CD1c-positive myeloid dendritic cell (primary cell): ENCODE measurements around the gene HOXA2.
A peak's percentile ranks its signal among the peaks of the same experiment; 100 is the strongest.

Experiments
- DNase-seq: peaks from one replicate; pipeline ENCODE4 v3.0.0-alpha.2; 2016; ENCODE audit errors: extremely low spot score

HOXA2 gene

DNA sequence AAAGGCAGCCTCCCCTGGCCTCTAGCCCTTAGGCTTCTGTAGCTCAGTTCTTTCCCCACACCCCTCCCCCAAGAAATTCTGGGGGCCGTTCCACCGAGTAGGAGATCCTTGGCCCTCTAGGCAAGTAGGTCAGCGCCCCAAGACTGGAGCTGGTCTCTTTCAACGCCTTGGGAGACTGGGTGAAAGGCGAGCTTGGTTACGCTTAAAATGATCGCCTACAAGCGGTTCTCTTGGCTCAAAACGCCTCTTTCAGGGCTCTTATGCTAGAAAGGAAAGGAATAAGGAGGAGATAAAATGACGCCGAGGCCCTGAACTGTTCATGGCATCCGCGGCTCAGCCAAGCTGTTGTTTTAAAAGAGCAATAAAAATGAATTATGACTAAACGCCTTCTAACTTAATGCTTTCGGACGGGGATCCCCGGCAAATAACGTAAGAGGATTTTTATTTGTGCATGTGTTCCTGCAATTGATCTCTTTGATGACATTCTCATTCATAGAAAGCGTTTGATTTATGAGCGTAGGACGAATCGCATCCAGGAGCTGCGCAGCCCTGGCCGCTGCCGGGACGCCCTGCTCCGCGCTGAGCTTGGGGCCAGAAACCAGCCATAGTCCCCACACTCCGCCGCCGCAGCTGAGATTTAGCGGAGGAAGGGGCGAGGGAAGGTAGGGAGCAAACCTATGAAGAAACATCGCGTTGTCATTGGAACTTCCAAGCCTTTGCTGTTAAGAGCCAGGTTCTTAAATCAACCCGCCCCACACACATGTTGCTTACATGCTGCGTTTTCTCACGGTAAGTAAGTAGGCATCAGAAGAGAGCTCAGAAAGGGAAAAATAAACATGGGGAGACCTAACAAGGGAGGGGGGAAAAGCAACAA, 3.7 kb downstream of the HOXA2 start:
- no peak for DNase-seq

DNA sequence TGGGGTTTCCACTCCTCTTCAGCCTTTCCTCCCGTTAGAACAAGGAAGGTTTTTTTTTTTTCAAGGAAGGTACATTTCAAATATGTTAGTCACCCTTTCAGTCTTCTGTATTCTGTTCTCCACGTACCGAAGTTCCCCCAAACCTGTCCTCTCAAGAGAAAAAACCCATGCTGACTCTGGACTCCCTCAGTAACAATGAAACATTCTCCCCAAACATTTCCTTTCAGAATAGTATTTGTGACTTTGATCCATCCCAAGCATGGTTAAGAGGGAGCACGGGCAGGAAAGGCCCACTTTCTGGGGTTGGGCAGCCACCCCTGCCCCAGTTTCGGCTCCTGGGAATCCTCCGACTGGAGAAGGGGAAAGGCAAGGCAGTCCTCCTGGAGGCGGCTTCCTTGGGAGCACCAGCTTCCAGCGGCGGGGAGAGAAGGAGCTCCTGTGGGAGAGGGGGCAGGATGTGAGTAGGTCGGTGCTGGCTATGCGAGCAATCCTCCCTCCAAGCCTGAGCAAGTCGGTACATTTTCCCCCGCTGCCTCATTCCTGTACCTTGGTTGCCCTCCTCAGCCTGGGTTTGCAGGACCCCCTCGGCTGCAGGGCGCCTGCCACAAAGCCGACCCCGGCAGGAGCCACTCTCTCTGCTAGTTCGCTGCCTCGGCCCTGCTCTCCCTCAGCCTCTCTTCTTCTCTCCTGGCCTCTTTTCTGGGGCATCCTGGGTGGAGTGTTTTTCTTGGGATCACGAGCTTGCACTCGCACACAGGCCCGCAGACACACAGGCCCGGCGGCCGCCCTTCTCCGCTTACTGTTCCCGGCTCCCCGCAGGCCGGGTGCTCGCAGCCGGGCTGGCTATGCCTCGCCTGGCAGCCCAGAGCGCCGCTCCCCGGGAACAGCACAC, 4.6 kb downstream of the HOXA2 start:
- no peak for DNase-seq

DNA sequence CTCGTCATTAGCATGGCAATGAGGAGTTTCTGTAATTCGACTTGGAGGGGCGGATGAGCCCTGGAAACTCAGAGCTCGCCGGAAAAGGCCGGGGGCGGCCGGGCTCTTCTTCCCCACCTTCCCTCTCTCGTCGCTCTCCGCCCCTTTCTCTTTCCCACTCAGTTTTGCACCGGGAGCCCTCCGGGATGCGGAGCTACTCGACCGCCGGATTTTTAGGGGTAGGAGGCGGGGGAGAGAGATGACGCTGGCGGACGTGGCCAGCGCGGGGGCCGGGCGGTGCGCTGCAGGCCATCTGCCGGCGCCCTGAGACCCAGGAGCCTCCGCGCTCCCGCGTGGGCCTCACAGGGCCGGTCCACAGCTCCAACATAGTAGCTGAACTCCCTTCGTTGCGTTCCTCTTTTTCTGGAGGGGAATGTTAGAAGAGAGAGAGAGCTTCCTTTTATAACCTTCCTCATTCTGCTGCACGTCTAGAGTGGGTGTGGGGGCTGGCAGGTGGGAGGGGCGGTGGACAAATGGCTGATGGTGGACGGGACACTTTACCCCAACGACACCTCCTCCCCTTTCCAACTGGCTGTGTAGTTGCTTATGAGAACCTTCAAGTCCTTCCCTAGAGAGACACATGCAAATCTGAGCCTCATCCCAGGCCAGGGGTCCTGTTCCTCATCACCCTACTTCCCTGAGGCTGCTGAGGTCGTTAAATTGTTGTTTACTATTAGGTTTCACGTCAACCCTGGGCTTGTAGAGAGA, 5.5 kb downstream of the HOXA2 start:
- DNase-seq: peak; percentile 94

DNA sequence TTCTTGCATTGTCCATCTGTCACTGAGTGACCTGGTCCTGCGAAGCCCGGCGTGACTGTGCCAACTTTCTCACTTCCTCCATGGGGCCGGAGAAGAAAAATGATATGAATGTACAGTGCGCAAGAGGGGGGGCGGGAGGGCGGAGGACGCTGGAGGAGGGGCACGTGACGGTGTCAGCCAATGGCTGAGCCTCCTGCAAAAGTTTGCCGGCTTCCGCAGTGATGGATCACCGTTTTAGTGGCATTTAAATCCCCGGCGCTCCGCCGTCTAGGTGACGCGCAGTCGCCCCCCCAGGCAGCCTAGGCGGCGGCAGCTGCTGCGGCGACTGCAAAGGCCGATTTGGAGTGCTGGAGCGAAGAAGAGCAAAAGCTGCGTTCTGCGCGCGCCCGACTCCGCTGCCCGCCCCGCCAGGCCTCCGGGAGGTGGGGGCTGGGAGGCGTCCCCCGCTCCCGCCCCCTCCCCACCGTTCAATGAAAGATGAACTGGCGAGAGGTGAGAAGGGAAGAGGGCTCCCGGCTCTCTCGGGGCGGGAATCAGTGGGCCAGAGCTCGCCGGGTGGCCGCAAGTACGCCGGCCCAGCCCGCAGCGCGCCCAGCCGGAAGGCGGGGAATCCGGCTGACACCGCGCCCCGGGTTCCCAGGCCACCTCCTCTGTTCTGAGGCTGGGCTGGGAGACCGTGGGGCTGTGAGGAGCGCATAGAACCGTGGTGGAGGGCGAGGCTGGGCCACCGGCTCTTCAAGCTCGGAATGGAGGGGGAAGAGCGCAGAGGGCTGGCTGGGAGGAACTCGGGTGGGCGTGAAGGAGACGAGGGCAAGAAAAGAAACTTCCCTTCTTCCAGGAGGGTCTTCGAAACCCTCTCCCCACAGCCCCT, 6.4 kb downstream of the HOXA2 start, which contains the start of gene HOXA1:
TSS of gene HOXA1 (minus strand) at position 104 of the 871 bp plus-strand sequence. CDS start at position 16, 88 bp downstream.
- DNase-seq: peak; percentile 94

DNA sequence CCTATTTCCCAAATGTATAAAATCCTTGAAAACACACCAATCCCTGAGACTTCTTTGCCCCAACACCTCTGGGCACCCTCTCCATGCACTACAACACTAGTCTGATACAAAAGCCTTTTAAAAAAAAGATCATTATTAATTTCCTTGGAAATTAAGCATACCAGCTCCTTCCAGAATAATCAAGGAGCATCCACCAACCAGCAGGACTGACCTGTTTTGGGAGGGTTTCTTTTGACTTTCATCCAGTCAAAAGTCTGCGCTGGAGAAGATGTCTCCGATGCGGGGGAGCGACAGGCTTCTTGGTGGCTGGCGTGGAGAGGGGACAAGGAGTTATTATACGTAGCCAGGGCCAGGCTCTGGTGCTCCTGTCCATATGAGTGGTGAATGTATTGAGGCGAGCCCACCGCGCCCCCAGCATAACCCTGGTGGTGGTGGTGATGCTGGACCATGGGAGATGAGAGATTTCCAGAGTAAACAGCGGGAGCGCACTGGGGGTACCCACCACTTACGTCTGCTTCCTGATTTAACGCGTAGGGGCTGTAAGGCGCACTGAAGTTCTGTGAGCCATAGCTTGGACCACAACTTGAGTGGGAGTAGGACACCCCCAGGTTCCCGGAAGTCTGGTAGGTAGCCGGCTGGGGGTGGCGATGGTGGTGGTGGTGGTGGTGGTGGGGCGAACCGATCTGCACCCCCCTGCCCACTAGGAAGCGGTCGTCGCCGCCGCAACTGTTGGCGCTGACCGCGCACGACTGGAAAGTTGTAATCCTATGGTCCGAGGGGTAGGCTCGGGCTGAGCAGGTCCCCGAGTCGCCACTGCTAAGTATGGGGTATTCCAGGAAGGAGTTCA, 7.2 kb downstream of the HOXA2 start:
- DNase-seq: peak; percentile 47

DNA sequence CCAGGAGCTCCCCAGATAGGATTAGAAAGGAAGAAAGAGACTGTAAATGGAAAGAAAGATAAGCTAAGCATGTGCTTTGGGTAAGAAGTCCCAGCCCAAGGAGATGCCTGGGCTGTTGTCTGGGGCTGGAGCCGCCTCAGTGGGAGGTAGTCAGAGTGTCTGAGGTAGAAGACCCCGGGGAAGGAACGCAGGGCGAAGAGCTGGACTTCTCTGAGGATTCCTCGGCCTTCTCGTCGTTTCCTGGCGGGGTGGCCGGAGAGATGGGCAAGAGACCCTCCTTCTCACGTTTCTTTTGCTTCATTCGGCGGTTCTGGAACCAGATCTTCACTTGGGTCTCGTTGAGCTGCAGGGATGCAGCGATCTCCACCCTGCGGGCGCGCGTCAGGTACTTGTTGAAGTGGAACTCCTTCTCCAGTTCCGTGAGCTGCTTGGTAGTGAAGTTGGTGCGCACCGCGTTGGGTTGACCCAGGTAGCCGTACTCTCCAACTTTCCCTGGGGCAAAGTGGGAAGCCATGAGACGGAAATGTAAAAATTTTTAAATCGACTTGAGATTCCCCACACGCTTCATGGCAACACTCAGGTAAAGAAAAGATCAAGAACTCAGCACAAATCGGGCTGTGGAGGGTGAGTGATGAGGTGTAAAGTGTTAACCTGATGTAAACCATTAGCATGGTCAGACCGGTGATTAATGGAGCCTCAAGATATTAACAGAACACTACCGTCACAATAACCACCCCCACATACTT, 8.0 kb downstream of the HOXA2 start:
- DNase-seq: peak; percentile 35

DNA sequence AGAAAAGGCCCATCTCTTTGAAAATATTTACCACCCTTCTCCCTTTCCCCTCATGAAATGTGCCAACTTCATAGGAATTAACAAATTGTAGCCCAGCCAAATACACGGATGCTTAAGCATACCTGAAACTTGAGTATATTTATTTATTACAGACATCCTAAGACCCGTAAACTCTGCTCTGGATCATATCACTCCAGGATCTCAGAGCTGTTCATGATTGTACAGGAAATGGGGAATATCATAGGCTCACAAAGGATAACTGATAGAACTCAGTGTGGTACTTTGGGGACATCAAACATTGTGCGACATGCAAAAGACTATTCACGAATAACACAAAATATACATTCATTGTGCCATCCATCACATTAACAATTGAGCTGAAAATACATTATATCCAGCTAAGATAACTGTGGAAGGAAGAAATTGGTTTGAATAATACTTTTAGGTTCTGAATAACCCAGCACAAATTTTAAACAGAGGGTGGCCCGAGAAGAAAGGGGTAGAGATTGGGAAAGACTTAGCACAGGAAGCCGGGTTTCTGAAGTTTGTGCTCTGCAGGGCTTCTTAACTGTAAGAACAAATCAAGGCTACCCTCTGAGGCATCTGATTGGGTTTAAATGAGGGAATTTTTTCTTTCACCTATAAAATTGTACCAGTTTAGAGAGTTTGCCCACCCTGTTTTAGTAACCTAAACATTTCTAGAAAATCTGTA, 9.1 kb downstream of the HOXA2 start:
- no peak for DNase-seq

DNA sequence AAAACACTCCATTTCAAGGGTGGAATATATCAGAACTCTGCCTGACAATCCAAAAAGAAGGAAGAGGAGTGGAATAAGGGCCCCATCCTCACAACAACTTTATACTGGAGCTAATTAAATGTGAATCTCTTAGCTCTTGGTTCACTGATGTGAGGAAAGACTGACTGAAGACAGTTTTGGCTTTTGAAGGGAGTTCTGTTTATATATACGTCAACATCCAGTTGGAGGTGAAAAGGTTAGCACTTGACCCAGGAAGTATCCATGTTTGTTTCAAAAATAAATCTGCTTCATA, 9.7 kb downstream of the HOXA2 start:
- DNase-seq: no peak

DNA sequence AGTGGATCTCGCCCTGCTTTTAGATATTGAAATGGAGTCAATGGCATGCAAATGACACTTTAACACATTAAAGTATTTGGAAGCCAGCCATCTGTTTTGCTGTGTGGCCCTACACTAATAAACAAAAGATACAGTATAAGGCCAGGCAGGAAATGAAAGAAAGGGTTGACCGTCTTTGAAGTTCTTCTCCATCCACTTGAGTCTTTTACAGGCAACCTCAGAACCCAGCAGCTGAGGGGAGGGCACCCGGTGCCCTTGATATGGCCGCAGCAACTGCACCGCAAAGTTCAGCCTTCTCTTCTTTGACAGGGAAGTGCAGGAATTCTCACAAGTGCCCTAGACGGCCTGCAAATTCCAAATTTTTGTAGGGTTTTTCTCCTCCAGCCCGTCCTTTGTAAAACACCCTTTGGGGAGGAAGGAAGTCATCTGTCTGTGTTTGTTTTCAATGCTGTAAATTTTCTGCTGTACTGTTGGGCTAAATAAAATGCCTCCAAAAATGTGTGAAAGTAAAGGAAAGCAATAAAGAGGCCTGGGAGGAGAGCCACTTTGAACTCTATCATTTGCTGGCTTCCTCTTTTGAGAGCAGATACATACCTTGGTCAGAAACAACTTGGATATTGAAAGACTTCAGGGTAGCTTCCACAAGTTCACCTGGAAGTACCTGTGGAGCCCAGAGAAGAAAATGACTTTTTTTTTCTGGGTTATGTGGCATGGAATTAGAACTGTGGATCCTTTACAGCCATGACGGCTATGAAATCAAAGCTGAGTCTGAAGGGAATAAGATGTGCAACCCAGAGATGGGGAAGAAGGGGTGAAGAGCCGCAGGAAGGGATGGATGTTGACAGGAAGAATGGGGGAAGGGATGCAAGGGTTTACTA, 10.3 kb downstream of the HOXA2 start:
- no peak for DNase-seq

DNA sequence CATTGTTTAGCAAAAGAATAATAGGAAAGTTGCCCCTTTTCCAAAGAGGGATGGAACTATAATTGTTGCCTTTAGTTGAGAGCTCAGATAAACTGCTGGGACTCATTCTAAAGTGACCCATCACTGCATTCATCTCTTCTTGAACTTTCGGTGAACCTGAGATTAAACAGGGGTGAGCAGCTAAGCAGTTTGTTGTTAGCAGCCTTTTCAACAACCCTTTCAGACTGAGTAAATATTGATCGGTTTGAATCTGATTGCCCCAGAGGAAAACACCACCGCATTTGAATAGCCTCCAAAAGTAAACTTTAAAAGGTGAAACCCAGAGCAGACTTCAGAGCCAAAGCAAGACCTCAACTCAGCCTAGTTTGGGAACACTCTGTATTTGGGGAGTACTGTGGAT, 11.4 kb downstream of the HOXA2 start:
- no peak for DNase-seq

DNA sequence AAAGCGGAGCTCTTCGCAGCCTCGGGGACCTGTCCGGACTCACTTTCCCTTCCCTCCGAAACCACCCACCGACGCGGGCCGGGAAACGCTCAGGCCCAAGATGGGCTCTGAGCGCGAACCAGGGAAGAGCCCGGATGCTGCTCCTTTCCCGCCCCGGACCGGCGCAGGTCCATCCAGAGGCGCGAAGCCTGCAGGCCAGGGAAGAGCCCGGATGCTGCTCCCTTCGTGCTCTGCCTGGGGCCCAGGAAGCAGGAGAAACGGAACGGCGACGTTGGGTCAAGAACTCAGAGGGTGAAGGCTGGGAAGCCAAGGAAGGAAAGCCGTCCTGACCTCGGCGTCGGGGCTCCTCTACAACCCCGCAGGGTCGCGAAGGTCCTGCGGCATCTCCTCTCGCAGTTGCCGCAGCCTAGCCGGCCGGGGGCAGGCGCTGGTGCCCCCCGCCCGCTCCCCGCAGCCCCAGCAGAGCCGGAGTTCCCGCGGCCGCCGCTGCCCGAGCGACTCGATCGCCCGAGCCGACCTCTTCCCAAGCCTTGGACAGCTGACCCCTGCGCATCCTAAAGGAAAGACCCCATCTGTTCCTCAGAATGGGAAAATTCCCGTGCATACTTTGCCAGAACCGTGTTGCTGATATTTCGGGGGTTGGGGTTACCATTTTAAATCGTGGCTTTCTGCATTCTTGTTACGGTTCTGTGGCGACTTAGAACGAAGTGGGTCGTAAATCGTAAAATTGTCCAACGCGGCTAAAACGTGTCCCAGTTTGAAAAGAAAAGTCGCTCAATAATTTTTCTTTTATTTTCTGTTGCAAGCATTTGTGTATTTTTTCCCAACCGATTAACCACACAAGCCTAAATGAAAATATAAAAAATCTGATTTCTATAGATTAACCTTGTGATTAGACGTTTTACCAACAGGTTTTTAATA, 14.2 kb downstream of the HOXA2 start:
- no peak for DNase-seq

DNA sequence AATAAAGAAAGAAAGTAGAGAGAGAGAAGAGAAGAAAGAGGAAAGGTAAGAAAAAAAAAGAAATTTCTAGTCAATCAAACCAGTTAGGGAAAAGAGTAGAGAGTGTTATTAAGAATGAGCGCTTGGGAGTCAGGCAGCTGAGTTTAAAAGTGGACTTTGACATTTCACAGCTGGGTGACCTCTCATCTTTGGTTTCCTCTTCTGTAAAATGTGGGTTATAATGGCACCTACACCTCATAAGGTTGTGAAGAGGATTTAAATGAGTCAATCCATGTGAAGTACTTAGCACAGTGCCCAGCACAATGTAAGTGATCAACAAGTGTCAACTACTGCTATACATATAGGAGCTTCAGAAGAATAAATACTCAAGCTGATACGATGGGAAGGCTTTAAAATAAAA, 18.8 kb downstream of the HOXA2 start:
- no peak for DNase-seq

DNA sequence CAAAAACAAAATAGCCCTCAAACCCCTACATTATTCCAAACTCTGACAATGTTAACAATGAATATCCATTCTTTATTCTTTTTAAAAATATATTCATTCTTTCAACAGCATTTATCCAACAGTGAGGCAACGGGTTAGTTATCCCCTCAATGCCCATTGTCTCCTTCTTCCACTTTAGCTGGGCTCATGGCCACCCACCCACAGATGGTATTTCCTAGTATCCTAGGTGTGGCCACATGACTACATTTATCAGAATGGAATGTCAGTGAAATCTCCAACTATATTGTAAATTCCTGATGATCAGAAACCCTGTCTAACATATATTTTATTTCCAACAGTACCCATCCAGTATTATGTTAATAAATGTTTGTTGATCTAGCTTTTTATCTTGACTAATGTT, 20.3 kb downstream of the HOXA2 start:
- DNase-seq: no peak

DNA sequence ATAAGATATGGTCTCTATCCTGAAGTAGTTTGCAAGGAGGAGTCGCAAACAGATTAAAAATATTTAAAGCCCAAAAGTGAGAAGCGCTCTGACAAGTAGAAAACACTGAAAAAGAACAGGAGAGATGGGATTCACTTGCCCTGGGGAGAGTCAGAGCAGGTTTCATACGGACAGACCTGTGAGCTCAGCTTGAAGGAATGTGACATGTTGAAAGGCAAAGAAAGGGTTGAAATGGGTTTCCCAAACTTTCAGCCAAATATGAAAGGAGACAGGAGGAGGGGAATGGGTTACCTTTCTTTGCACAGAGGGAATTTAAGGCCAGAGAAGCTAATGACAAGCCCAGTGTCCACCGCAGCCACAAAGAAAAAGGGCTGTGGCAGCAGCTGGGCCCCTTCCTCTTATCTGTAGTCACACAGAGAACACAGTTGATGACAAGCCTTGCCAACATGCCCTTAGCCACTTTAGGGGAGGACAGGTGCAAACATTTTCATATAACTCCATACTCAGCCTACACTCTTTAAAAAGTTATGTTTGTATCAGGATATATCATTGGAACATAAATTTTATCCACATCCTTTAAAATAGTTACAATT, 21.5 kb downstream of the HOXA2 start:
- no peak for DNase-seq

DNA sequence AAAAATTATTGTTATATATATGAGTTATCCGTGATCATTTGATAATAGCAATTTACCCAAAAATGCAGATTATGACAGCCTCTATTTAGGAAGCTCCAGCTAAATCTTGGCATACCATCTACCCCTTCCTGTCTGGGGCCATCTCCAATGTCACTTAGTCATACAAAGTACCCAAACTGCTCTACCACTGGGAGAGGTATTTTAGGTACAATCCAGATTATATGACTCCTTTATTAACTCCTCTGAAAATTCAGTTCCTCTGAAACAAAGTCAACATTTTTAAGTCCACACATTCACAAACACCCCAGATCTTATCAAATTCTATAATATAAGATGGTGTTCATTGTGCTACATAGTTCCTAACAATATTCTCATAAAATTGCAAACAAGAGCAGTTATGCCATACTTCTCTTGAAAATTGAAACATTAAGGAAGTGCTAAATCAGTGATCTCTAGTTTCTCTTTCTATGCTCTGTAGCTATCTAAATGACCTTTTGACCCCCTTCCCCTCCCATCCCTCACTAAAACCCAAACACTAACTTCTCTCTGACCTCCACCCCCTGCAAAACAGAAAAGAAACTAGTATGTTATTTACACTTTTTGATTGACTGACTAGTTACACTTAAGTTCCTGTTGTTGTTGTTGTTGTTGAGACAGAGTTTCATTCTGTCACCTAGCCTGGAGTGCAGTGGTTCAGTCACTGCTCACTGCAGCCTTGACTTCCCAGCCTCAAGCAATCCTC, 23.1 kb downstream of the HOXA2 start:
- peak; percentile 35 for DNase-seq
